Activated naive CD8-positive, alpha-beta T cell treated with anti-CD3 and anti-CD28 coated beads, Interleukin-2, amount 10 ng/mL, durations not matched to agents 7 days and 5 days (primary cell): Measurements from ENCODE around the gene PPP2CA. TPM values are rescaled to one million over a fixed set of nuclear protein-coding genes. Genes with fewer than 3 reads are reported as not detected.
"Not testable (repeated sequence)": the region's sequence is repeated elsewhere in the genome, so short reads cannot be mapped to it uniquely, and the experiment has no call there.

Experiments used
- ATAC-seq: fragments of 150-1000 bp; cut with Tn5 transposase; one replicate; pipeline ENCODE4 v1.10.0; 2021; ENCODE audit warnings: low read depth, moderate library complexity
- POLR2A ChIA-PET: fragments of 350-600 bp; sonication (Branson Sonifier 250); formaldehyde crosslinking; loops from one replicate; lab custom pipeline; 2021; ENCODE audit warnings: antibody characterized with exemption; lab: Charles Lee
- DNase-seq: peaks from one replicate; pipeline ENCODE4 v3.0.0; 2021
- H3K27ac Mint-ChIP-seq: one replicate; pipeline ENCODE4 v1.8.0; 2022; ENCODE audit warnings: mild to moderate bottlenecking, mixed read lengths
- H3K27me3 Mint-ChIP-seq: one replicate; pipeline ENCODE4 v1.8.0; 2022; ENCODE audit warnings: mild to moderate bottlenecking, moderate library complexity, mixed read lengths
- H3K36me3 Mint-ChIP-seq: one replicate; pipeline ENCODE4 v1.8.0; 2021; ENCODE audit warnings: mild to moderate bottlenecking, mixed read lengths
- H3K4me1 Mint-ChIP-seq: one replicate; pipeline ENCODE4 v1.8.0; 2021; ENCODE audit warnings: mixed read lengths
- H3K4me3 Mint-ChIP-seq: one replicate; pipeline ENCODE4 v1.8.0; 2022; ENCODE audit warnings: mild to moderate bottlenecking, moderate library complexity, mixed read lengths
- H3K9me3 Mint-ChIP-seq: one replicate; pipeline ENCODE4 v1.8.0; 2021; ENCODE audit warnings: mixed read lengths
- total RNA-seq, 2 experiments: library from RNA; stranded (reverse); gene quantifications; one replicate each; pipeline ENCODE4 v1.2.3, GENCODE V29; 2021

The PPP2CA gene
- total RNA-seq, 2 experiments from 2014 or later = 122 to 129 TPM

DNA sequence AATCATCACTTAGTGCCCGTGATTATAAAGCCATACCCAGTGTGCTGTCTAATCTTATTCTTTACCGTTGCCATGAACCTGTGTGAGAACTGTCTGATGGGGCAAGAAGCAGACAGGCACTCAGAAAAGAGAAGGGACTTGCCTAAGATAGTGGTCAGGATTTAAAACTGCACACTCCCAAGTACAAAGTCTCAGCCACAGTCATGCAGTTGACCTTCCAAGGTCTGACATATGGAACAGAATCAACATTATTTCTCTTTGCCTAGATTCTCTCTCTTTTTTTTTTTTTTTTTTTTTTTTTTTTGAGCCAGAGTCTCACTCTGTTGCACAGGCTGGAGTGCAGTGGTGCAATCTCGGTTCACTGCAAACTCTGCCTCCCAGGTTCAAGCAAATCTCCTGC lies 1.9 kb upstream of the PPP2CA start:
- POLR2A ChIA-PET = interaction anchor here (0.8 to 3.2 kb wide), 3 partner anchors 8 to 144 kb away, joined by 3 to 21 read pairs (median 5); partner anchors contain the start of gene UBE2B
- ATAC-seq (no peak), DNase-seq (no peak)
- Mint-ChIP-seq H3K4me1 (peaks cover 25% of the 10 kb centered on the region), H3K9me3 (no peaks in the 10 kb centered on the region), H3K4me3 (peak overlapping the region; percentile 67), H3K27ac (peak overlapping the region; percentile 98), H3K36me3 (peaks cover 14% of the 10 kb centered on the region), H3K27me3 (no peaks in the 10 kb centered on the region)

DNA sequence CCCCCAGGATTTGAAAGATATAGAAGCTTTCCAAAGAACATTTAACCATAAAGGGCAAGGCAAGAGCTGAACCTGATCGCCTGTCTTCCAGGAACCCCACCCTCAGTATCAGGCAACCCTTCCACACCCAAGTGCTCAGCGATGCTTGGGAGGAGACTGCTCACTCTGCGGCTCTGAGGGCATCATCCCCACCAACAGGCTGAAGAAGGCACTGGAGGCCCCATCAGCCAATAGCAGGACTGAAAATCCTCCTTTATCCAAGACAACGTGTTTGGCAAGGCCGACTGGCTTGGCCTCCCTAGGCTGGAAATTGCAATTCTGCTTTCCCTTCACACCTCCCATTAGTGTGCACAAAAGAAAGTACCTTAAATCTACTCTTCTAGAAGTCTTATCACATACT lies 1.4 kb upstream of the PPP2CA start:
- peaks cover 29% of the 10 kb centered on the region for H3K4me1 Mint-ChIP-seq

DNA sequence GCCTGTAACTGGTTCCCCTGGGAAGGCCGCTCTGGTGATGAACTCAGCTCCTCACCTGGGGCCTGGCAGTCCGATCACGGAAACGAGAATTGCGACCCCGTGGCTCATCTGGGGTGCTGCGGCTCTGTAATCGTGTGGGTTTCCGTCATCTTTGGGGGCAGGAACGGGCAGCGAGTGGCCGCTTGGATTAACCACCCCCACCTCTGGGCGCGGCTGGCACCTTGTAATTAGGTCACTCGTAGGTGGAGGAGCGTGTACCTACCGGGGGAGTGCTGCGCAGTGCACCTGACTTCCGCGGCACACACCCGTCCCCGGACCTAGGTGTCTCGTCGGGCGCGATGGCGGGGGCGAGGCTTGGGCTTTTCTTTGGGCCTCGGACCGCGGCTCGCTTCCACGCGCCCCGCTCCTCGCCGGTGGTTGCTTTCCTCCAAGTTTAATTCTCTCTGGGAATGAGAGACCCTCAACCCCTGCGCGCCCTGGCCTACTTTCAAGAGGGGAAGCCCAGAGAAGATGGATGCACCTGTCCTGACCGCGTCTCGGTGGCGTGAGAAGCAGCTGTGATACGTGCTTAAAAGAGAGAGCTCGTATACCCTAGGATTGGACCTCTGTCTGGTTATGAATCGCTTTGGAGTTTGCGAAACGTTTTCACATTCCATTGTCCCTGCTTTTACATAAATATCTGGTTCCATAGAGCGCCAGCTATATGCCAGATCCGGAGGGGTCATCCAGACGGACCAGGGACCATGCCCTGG lies 744 bp upstream of the PPP2CA start:
- POLR2A ChIA-PET = interaction anchor here (0.7 to 3.2 kb wide), 25 partner anchors 9 to 678 kb away, joined by 3 to 48 read pairs (median 4); partner anchors contain the start of genes CAMLG, JADE2, PCBD2 and SKP1
- H3K9me3 Mint-ChIP-seq = no peaks in the 10 kb centered on the region
- no peaks in the 10 kb centered on the region for H3K27me3 Mint-ChIP-seq
- ATAC-seq (peak; percentile 44), DNase-seq (no peak)
- peaks cover 14% of the 10 kb centered on the region for H3K36me3 Mint-ChIP-seq
- peak overlapping the region; percentile 67 for H3K4me3 Mint-ChIP-seq
- H3K27ac Mint-ChIP-seq = peak overlapping the region; percentile 98
- H3K4me1 Mint-ChIP-seq = peaks cover 33% of the 10 kb centered on the region

More for the DNA sequence above, 1.4 kb upstream of the PPP2CA start:
- H3K27me3 Mint-ChIP-seq = no peaks in the 10 kb centered on the region
- no peaks in the 10 kb centered on the region for H3K9me3 Mint-ChIP-seq
- H3K36me3 Mint-ChIP-seq = peaks cover 14% of the 10 kb centered on the region
- no peak for DNase-seq
- H3K4me3 Mint-ChIP-seq = peak overlapping the region; percentile 67
- no peak for ATAC-seq
- H3K27ac Mint-ChIP-seq = peak overlapping the region; percentile 98
- POLR2A ChIA-PET = interaction anchor here (0.8 to 3.2 kb wide), 5 partner anchors 8 to 299 kb away, joined by 3 to 48 read pairs (median 10); partner anchors contain the start of genes JADE2, SKP1 and UBE2B

DNA sequence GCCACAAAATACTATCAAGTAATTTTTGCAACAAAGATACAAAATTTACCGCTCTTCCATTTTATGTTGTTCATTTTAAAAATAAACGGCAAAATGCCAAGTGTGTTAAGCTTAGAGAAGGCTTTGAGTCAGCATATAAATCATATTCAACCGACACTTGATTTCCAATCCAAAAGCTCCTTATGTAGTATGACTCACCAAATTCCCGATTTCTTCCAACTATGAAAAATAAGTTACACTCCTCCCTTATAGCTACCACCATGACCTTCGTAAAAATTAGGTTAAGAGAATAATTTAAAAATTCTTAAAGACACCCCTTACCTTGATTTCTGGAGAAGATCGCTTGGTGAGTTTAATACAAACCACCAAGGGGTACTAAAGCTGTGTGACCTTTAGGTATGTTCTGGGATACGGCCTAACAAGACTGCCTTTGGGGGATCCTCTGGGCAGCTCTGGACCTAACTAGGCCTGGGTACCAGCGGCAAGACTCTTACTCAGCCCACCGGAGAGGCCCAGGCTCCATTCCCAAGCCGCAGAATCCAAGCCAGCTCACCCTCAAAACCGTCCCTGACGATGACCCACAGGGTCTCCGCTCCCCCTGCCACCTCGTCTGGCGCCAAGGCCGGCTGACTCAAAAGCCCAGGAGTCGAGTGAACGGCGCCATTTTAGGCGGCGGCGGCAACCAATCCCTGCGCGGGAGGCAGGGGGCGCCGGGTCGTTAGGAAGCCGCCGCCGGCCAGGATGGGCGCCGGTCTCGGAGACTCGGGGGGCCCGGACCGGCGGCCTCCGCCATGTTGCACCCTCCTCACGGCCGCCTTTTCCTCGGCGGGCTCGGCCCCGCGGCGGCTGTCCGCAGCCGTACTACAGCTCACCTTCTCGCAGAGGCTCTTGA lies 739 bp downstream of the PPP2CA start:
- peaks cover 24% of the 10 kb centered on the region for H3K36me3 Mint-ChIP-seq
- DNase-seq = peak; percentile 80
- POLR2A ChIA-PET = interaction anchor here (0.6 to 3.2 kb wide), 18 partner anchors 8 to 1586 kb away, joined by 3 to 48 read pairs (median 4); partner anchors contain the start of genes JADE2, SKP1, TXNDC15 and UBE2B
- H3K27ac Mint-ChIP-seq = peak overlapping the region; percentile 98
- H3K9me3 Mint-ChIP-seq = no peaks in the 10 kb centered on the region
- peak overlapping the region; percentile 67 for H3K4me3 Mint-ChIP-seq
- peak; percentile 38 for ATAC-seq
- H3K27me3 Mint-ChIP-seq = no peaks in the 10 kb centered on the region
- H3K4me1 Mint-ChIP-seq = peaks cover 39% of the 10 kb centered on the region

DNA sequence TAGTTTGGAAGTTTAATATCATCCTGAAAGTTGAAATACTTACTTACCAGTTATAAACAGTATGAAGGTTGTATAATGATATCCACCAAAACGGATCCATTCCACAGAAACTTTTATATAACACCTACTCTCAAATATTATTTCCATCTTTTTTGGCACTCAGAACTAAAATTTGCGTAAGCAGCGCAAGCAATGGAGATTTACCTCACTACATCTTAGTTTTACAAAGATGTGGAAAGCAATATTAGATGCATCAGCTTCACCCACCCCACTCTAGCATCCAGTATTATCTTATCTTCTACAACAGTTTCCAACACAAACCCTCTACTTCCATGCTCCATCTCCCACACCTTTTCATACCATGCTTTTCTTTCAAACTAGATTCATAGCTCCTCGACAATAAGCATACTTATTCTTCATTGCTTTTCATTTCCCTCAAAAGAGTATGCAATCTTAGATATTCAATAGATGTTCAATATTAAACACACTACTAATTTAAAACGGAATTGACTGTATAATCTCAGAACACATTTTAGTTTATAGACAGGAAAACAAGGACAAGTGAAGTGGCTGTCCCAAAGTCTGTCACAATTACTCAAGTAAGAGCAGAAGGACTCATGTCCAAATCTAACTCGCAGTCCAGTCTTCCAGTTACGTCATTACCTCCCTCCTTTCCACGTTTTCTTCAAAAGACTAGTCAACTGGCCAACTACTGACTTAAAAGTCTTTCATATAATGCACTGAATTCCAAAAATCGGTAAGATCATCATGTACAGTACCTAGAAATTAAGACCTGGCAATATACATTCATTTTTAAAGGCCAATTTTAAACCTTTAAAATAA lies 2.2 kb downstream of the PPP2CA start:
- peak overlapping the region; percentile 67 for H3K4me3 Mint-ChIP-seq
- POLR2A ChIA-PET = interaction anchor here (0.7 kb wide), 2 partner anchors 39 to 680 kb away, joined by 3 read pairs; no protein-coding TSS in a partner anchor
- no peaks in the 10 kb centered on the region for H3K9me3 Mint-ChIP-seq
- H3K27me3 Mint-ChIP-seq = no peaks in the 10 kb centered on the region
- H3K36me3 Mint-ChIP-seq = peaks cover 28% of the 10 kb centered on the region
- H3K27ac Mint-ChIP-seq = peak overlapping the region; percentile 3
- H3K4me1 Mint-ChIP-seq = peaks cover 48% of the 10 kb centered on the region
- ATAC-seq (no peak), DNase-seq (no peak)

DNA sequence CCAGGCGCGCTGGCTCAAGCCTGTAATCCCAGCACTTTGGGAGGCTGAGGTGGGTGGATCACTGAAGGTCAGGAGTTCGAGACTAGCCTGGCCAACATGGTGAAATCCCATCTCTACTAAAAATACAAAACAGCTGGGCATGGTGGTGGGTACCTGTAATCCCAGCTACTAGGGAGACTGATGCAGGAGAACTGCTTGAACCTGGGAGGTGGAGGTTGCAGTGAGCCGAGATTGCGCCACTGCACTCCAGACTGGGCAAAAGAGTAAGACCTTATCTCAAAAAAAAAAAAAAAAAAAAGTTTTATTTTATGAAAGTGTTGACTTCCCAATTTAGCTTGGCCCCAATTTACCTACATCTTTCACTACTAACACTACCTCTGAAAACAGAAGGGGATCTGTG lies 4.2 kb downstream of the PPP2CA start:
- H3K27ac Mint-ChIP-seq, H3K9me3 Mint-ChIP-seq, DNase-seq, H3K27me3 Mint-ChIP-seq, H3K4me3 Mint-ChIP-seq, ATAC-seq: not testable (repeated sequence)
- peaks cover 29% of the 10 kb centered on the region for H3K36me3 Mint-ChIP-seq
- POLR2A ChIA-PET = interaction anchor here (1.1 to 1.4 kb wide), 2 partner anchors 13 to 45 kb away, joined by 3 read pairs; partner anchors contain the start of gene SKP1
- H3K4me1 Mint-ChIP-seq = peaks cover 45% of the 10 kb centered on the region

- Mint-ChIP-seq H3K9me3 (no peaks in the 10 kb centered on the region), H3K27ac (no peak overlapping the region), H3K36me3 (peaks cover 20% of the 10 kb centered on the region), H3K4me1 (peaks cover 30% of the 10 kb centered on the region), H3K4me3 (no peak overlapping the region), H3K27me3 (no peaks in the 10 kb centered on the region)
- POLR2A ChIA-PET = no interaction called here
- ATAC-seq (no peak), DNase-seq (no peak)
Measured at GRCh38 chr5:134215757-134216156, 10.1 kb downstream of the PPP2CA start.

DNA sequence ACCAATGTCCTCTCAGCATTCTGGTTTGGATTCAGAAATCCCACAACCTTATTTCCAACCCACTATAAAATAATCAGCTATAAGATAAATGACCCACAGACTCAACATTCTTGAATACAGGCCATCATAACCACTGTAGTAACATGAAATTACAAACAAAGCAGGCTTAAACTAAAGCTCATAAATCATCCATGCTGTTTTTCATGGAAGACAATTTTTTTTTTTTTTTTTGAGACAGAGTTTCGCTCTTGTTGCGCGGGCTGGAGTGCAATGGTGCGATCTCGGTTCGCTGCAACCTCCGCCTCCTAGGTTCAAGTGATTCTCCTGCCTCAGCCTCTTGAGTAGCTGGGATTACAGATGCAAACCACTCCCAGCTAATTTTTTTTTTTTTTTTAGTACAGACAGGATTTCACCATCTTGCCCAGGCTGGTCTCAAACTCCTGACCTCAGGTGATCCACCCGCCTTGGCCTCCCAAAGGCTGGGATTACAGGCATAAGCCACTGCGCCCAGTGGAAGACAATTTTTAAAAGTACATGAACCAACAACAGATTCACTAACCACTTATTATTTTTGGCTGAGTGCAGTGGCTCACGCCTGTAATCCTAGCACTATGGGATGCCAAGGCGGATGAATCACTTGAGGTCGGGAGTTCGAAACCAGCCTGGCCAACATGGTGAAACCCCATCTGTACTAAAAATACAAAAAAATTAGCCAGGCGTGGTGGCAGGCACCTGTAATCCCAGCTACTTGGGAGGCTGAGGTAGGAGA lies 14.4 kb downstream of the PPP2CA start:
- DNase-seq, H3K27ac Mint-ChIP-seq, ATAC-seq, H3K27me3 Mint-ChIP-seq, H3K36me3 Mint-ChIP-seq, POLR2A ChIA-PET, H3K4me3 Mint-ChIP-seq, H3K9me3 Mint-ChIP-seq: not testable (repeated sequence)
- H3K4me1 Mint-ChIP-seq = peaks cover 19% of the 10 kb centered on the region

DNA sequence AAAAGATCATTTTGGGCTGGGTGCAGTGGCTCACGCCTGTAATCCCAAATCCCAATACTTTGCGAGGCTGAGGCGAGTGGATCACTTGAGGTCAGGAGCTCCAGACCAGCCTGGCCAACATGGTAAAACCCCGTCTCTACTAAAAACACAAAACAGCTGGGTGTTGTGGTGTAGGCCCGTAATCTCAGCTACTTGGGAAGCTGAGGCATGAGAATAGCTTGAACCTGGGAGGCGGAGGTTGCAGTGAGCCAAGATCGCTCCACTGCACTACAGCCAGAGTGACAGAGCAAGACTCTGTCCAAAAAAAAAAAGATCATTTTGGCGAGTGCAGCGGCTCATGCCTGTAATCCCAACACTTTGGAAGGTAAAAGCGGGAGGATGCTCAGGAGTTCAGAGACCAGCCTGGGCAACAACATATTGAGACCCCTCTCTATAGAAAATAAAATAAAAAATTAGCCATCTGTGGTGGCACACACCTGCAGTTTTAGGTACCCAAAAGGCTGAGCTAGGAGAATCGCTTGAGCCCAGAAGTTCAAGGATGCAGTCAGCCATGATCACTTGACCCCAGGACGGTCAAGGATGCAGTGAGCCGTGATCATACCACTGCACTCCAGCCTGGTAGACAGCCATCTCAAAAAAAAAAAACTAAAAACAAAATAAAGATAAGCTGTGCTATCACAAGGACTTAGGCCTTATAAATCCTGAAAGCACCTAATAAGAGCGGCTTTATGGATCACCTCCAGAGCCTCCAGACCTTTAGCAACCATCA lies 16.2 kb downstream of the PPP2CA start:
- DNase-seq (no peak), ATAC-seq (no peak)
- Mint-ChIP-seq H3K4me3 (no peak overlapping the region), H3K27ac (no peak overlapping the region), H3K4me1 (peaks cover 17% of the 10 kb centered on the region), H3K27me3 (no peaks in the 10 kb centered on the region), H3K9me3 (no peaks in the 10 kb centered on the region), H3K36me3 (peaks cover 5% of the 10 kb centered on the region)
- POLR2A ChIA-PET = interaction anchor here (1.4 kb wide), 1 partner anchor 34 kb away, joined by 4 read pairs; no protein-coding TSS in a partner anchor

DNA sequence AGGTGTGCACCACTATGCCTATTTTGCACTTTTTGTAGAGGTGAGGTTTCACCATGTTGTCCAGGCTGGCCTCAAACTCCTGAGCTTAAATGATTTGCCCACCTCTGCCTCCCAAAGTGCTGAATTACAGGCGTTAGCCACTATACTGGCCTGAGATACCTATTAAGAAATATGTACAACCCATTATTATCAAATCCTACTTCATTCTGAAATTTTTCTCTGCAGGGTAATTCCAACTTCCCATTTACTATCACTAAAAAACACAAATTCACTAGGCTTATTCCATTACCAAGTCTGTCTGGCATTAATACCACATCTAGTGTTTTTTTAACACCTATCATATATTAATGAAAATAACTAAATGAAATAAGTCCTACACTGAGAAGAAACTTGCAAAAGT lies 18.2 kb downstream of the PPP2CA start:
- Mint-ChIP-seq H3K27me3 (no peaks in the 10 kb centered on the region), H3K36me3 (peaks cover 6% of the 10 kb centered on the region), H3K4me1 (peaks cover 14% of the 10 kb centered on the region), H3K27ac (no peak overlapping the region), H3K4me3 (no peak overlapping the region), H3K9me3 (no peaks in the 10 kb centered on the region)
- DNase-seq = no peak
- ATAC-seq = no peak
- POLR2A ChIA-PET = no interaction called here

GRCh38 chr5:134206627-134207160 lies 19.2 kb downstream of the PPP2CA start:
- H3K9me3 Mint-ChIP-seq = no peaks in the 10 kb centered on the region
- H3K4me1 Mint-ChIP-seq = peaks cover 12% of the 10 kb centered on the region
- H3K4me3 Mint-ChIP-seq = no peak overlapping the region
- H3K36me3 Mint-ChIP-seq = peaks cover 9% of the 10 kb centered on the region
- no peak overlapping the region for H3K27ac Mint-ChIP-seq
- no peaks in the 10 kb centered on the region for H3K27me3 Mint-ChIP-seq
- POLR2A ChIA-PET = no interaction called here
- no peak for ATAC-seq
- DNase-seq = no peak
